Measurements from ENCODE around the gene MARCOL.

DNA sequence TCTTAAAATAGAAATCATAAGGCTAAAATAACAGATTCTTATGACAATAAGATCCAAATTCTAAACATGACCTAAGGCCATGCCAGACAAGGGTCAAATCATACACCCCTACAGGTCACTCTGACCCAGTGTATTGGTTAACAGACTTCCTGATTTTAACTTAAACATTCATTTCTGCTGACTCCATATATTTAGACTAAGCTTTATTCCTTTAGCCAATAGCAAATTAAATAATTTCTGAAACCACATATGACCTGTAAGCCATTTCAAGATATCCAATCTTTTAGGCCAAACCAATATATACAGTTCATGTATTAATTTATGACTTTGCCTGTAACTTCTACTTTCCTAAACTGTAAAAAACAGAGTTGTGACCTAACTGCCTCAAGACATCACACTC, 22.9 kb downstream of the MARCOL start:
- TF ChIP-seq GATA3 (IDR thresholded peaks at IDR 0.05; ENCODE audit: low read depth, low read length) (no peak), GATA2 (IDR thresholded peaks at IDR 0.05; ENCODE audit: low read depth, low read length) (no peak)
